Neural cell (in vitro differentiated cells): ENCODE data around the gene SNAPC5. TPM values are rescaled to one million over a fixed set of nuclear protein-coding genes. Genes with fewer than 3 reads are reported as not detected.

Source experiments
- H2AFZ ChIP-seq: fragments of 200-600, 300-800 bp; sonication (generic), shearing (Covaris generic); 2 replicates; pipeline ENCODE4 v1.6.0; 2014; ENCODE audit warnings: low read depth, mild to moderate bottlenecking, antibody characterized with exemption, low read length, moderate library complexity
- H3F3A ChIP-seq: fragments of 200-600 bp; shearing (Covaris generic); 2 replicates; pipeline ENCODE4 v1.6.1; 2016; ENCODE audit warnings: mild to moderate bottlenecking, moderate library complexity, mixed read lengths, antibody characterized with exemption, low read length; ENCODE audit not compliant: insufficient read depth, poor library complexity, severe bottlenecking
- H3K27ac ChIP-seq: fragments of 200-600, 300-800 bp; sonication (generic), shearing (Covaris generic); 2 replicates; pipeline ENCODE4 v1.5.1; 2014; ENCODE audit warnings: mild to moderate bottlenecking, low read length, moderate library complexity
- H3K27me3 ChIP-seq: fragments of 300-800, 200-600 bp; sonication (generic), shearing (Covaris generic); 2 replicates; pipeline ENCODE4 v1.6.0; 2014; ENCODE audit warnings: mild to moderate bottlenecking, low read depth, low read length, moderate library complexity; ENCODE audit not compliant: insufficient read depth
- H3K36me3 ChIP-seq: fragments of 300-800, 200-600 bp; sonication (generic), shearing (Covaris generic); 2 replicates; pipeline ENCODE4 v1.5.1; 2014; ENCODE audit warnings: mild to moderate bottlenecking, antibody characterized with exemption, low read length, moderate library complexity; ENCODE audit not compliant: insufficient read depth
- H3K4me2 ChIP-seq: fragments of 300-800, 200-600 bp; sonication (generic), shearing (Covaris generic); 2 replicates; pipeline ENCODE4 v1.6.0; 2014; ENCODE audit warnings: mild to moderate bottlenecking, low read length
- H3K4me3 ChIP-seq: fragments of 300-800, 200-600 bp; sonication (generic), shearing (Covaris generic); 2 replicates; pipeline ENCODE4 v1.5.1; 2014; ENCODE audit warnings: mild to moderate bottlenecking, low read length, moderate library complexity
- H3K79me2 ChIP-seq: fragments of 200-600 bp; shearing (Covaris generic); replicated peaks from 2 replicates; pipeline ENCODE4 v1.6.0; 2014; ENCODE audit warnings: mild to moderate bottlenecking, low read length, moderate library complexity; ENCODE audit not compliant: insufficient read depth
- H3K9ac ChIP-seq: fragments of 300-800, 200-600 bp; sonication (generic), shearing (Covaris generic); 2 replicates; pipeline ENCODE4 v1.6.1; 2016; ENCODE audit warnings: mild to moderate bottlenecking, low read length, mixed read lengths
- H3K9me2 ChIP-seq: fragments of 200-600 bp; shearing (Covaris generic); 2 replicates; pipeline ENCODE4 v1.6.1; 2016; ENCODE audit warnings: mild to moderate bottlenecking, low read length, mixed read lengths; ENCODE audit not compliant: insufficient read depth
- H3K9me3 ChIP-seq: fragments of 200-600, 300-800 bp; sonication (generic), shearing (Covaris generic); 2 replicates; pipeline ENCODE4 v1.6.1; 2016; ENCODE audit warnings: mild to moderate bottlenecking, mixed run types, low read length, moderate library complexity, mixed read lengths
- H4K20me1 ChIP-seq: fragments of 200-600 bp; shearing (Covaris generic); 2 replicates; pipeline ENCODE4 v1.6.1; 2016; ENCODE audit warnings: mild to moderate bottlenecking, mixed run types; ENCODE audit not compliant: insufficient read depth
- EP300 ChIP-seq: fragments of 450-650 bp; conservative IDR thresholded peaks from 2 replicates; pipeline ENCODE4 v1.6.1; 2014; ENCODE audit warnings: antibody characterized with exemption, mild to moderate bottlenecking, moderate library complexity; ENCODE audit not compliant: poor library complexity, severe bottlenecking
- EZH2 ChIP-seq: fragments of 200-600, 300-800 bp; shearing (Covaris generic), sonication (generic); IDR thresholded peaks from 2 replicates; pipeline ENCODE4 v1.6.1; 2014; ENCODE audit warnings: antibody characterized with exemption, low read length, borderline replicate concordance, mild to moderate bottlenecking; ENCODE audit not compliant: insufficient read depth, poor library complexity, severe bottlenecking
- MXI1 ChIP-seq: fragments of 450-650 bp; conservative IDR thresholded peaks from 2 replicates; pipeline ENCODE4 v1.6.1; 2014; ENCODE audit warnings: antibody characterized with exemption, mild to moderate bottlenecking; ENCODE audit not compliant: poor library complexity, severe bottlenecking
- POLR2AphosphoS5 ChIP-seq: IDR thresholded peaks from 2 replicates; pipeline ENCODE4 v1.6.1; 2012
- RAD21 ChIP-seq: fragments of 450-650 bp; conservative IDR thresholded peaks from 2 replicates; pipeline ENCODE4 v1.6.1; 2014; ENCODE audit warnings: antibody characterized with exemption, mild to moderate bottlenecking, moderate library complexity
- SMC3 ChIP-seq: fragments of 450-650 bp; conservative IDR thresholded peaks from 2 replicates; pipeline ENCODE4 v1.6.1; 2014; ENCODE audit warnings: antibody characterized with exemption, mild to moderate bottlenecking, moderate library complexity; ENCODE audit not compliant: poor library complexity
- polyA plus RNA-seq: library from polyadenylated mRNA; depleted of rRNA; stranded (reverse); fragments of >200 nt; gene quantifications from 2 replicates; pipeline ENCODE4 v1.2.3, GENCODE V29; 2014
- TF ChIP-seq, protein P1 (sequence below): fragments of 450-650 bp; IDR thresholded peaks from 2 replicates; pipeline ENCODE4 v1.5.1; 2014; ENCODE audit warnings: antibody characterized with exemption, mild to moderate bottlenecking, moderate library complexity; ENCODE audit not compliant: poor library complexity, severe bottlenecking
- TF ChIP-seq, protein P2 (sequence below): IDR thresholded peaks from 2 replicates; pipeline ENCODE4 v1.6.1; 2012; ENCODE audit warnings: borderline replicate concordance

Gene SNAPC5
- polyA plus RNA-seq, 1 donor from 2014 or later = 62.3 TPM

DNA sequence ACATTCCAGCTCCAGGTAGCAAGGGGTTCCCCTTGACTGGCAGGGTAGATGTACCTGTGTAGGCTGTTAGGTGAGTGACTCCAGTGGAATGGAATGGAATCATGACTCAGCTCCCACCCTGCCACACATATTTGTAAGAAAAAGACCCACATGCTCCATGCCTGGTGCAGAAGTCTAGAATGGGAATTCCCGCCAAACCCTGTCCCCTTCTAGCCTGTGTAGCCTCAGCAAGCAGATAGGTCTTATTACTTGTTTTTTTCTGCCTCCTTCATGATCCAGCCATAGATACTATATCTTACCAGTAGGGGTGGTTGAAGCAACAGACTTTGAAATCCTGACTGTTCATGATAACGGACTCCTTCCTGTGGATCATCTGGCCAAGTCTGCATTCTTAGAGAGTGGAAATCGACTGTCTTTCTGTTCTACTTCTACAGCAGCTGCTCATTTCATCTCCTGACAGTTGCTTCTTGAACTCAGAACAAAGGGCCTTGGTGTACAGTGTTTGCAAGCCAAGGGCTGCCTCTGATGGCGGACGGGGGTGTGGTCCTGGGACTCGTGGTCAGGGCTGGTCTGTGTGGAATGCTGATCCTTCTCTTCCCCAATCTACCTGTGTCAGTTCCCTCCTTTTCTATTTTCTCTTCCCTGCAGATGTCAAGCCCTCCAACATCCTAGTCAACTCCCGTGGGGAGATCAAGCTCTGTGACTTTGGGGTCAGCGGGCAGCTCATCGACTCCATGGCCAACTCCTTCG lies 16.3 kb downstream of the SNAPC5 start:
- no peak overlapping the region for H3K27ac ChIP-seq
- no peak overlapping the region for H3K4me2 ChIP-seq
- no peaks in the 10 kb centered on the region for H3F3A ChIP-seq
- TF ChIP-seq SMC3 (no peak), POLR2AphosphoS5 (no peak), EZH2 (no peak), MXI1 (no peak), RAD21 (no peak)
- TF ChIP-seq, protein P1, sequence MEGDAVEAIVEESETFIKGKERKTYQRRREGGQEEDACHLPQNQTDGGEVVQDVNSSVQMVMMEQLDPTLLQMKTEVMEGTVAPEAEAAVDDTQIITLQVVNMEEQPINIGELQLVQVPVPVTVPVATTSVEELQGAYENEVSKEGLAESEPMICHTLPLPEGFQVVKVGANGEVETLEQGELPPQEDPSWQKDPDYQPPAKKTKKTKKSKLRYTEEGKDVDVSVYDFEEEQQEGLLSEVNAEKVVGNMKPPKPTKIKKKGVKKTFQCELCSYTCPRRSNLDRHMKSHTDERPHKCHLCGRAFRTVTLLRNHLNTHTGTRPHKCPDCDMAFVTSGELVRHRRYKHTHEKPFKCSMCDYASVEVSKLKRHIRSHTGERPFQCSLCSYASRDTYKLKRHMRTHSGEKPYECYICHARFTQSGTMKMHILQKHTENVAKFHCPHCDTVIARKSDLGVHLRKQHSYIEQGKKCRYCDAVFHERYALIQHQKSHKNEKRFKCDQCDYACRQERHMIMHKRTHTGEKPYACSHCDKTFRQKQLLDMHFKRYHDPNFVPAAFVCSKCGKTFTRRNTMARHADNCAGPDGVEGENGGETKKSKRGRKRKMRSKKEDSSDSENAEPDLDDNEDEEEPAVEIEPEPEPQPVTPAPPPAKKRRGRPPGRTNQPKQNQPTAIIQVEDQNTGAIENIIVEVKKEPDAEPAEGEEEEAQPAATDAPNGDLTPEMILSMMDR = no peak
- H3K9ac ChIP-seq = no peak overlapping the region
- H4K20me1 ChIP-seq = no peaks in the 10 kb centered on the region
- H3K36me3 ChIP-seq = no peaks in the 10 kb centered on the region
- H3K27me3 ChIP-seq = no peaks in the 10 kb centered on the region
- H3K4me3 ChIP-seq = no peak overlapping the region
- no peaks in the 10 kb centered on the region for H3K79me2 ChIP-seq
- H3K9me3 ChIP-seq = no peaks in the 10 kb centered on the region
- no peak overlapping the region for H2AFZ ChIP-seq
- no peaks in the 10 kb centered on the region for H3K9me2 ChIP-seq

DNA sequence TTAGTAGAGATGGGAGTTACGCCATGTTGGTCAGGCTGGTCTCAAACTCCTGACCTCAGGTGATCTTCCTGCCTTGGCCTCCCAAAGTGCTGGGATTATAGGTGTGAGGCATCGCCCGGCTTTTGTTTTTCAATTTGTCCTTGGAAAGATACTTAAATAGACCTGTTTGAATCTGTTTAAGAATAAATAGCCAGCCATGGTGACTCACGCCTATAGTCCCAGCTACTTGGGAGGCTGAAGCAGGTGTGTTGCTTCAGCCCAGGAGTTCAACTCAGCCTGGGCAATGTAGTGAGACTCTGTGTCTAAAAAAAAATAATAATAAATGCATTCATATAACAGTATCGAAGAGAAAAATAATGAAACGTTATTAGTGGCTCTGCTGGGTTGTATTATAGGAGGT lies 17.3 kb downstream of the SNAPC5 start:
- no peak overlapping the region for H3K4me2 ChIP-seq
- no peak overlapping the region for H3K4me3 ChIP-seq
- H3K9me3 ChIP-seq = no peaks in the 10 kb centered on the region
- no peaks in the 10 kb centered on the region for H3K27me3 ChIP-seq
- H3K9me2 ChIP-seq = no peaks in the 10 kb centered on the region
- no peak overlapping the region for H2AFZ ChIP-seq
- H3K27ac ChIP-seq = no peak overlapping the region
- no peaks in the 10 kb centered on the region for H3K36me3 ChIP-seq
- no peaks in the 10 kb centered on the region for H4K20me1 ChIP-seq
- TF ChIP-seq POLR2AphosphoS5 (no peak), MXI1 (no peak), EZH2 (no peak), EP300 (no peak)
- TF ChIP-seq, protein P2, sequence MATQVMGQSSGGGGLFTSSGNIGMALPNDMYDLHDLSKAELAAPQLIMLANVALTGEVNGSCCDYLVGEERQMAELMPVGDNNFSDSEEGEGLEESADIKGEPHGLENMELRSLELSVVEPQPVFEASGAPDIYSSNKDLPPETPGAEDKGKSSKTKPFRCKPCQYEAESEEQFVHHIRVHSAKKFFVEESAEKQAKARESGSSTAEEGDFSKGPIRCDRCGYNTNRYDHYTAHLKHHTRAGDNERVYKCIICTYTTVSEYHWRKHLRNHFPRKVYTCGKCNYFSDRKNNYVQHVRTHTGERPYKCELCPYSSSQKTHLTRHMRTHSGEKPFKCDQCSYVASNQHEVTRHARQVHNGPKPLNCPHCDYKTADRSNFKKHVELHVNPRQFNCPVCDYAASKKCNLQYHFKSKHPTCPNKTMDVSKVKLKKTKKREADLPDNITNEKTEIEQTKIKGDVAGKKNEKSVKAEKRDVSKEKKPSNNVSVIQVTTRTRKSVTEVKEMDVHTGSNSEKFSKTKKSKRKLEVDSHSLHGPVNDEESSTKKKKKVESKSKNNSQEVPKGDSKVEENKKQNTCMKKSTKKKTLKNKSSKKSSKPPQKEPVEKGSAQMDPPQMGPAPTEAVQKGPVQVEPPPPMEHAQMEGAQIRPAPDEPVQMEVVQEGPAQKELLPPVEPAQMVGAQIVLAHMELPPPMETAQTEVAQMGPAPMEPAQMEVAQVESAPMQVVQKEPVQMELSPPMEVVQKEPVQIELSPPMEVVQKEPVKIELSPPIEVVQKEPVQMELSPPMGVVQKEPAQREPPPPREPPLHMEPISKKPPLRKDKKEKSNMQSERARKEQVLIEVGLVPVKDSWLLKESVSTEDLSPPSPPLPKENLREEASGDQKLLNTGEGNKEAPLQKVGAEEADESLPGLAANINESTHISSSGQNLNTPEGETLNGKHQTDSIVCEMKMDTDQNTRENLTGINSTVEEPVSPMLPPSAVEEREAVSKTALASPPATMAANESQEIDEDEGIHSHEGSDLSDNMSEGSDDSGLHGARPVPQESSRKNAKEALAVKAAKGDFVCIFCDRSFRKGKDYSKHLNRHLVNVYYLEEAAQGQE = no peak
- H3F3A ChIP-seq = no peaks in the 10 kb centered on the region
- H3K79me2 ChIP-seq = no peaks in the 10 kb centered on the region
- no peak overlapping the region for H3K9ac ChIP-seq
